HepG2 (cell line): ENCODE results near the gene B4GALT5. TPM values are rescaled to one million over a fixed set of nuclear protein-coding genes. Genes with fewer than 3 reads are reported as not detected.

Source experiments
- E2F5 ChIP-seq: sonication (generic); formaldehyde crosslinking; conservative IDR thresholded peaks from 2 replicates; pipeline ENCODE4 v1.4.0; 2020; ENCODE audit warnings: missing genetic modification reagents
- FOSL2 ChIP-seq: sonication (generic); formaldehyde crosslinking; IDR thresholded peaks from 2 replicates; pipeline ENCODE4 v1.4.0; 2020; ENCODE audit warnings: missing genetic modification reagents
- MTA1 ChIP-seq: sonication (generic); formaldehyde crosslinking; IDR thresholded peaks from 2 replicates; pipeline ENCODE4 v1.4.0; 2020; ENCODE audit warnings: missing genetic modification reagents, mild to moderate bottlenecking, borderline replicate concordance
- NAIF1 ChIP-seq: sonication (generic); formaldehyde crosslinking; IDR thresholded peaks from 2 replicates; pipeline ENCODE4 v1.5.0; 2020; ENCODE audit warnings: mild to moderate bottlenecking, missing genetic modification reagents, borderline replicate concordance
- NONO ChIP-seq, 2 experiments: fragments of 450-650 bp in 1 of 2; sonication (generic) in 1 of 2; formaldehyde crosslinking in 1 of 2; IDR thresholded peaks in 1 of 2; conservative IDR thresholded peaks in 1 of 2; 2 replicates each; pipeline versions ENCODE4 v1.6.1 to v1.8.0; 2017 to 2022; ENCODE audit warnings: mild to moderate bottlenecking in 1 of 2, missing genetic modification reagents in 1 of 2, moderate library complexity in 1 of 2
- POGK ChIP-seq: sonication (generic); formaldehyde crosslinking; conservative IDR thresholded peaks from 2 replicates; pipeline ENCODE4 v1.8.0; 2022; ENCODE audit warnings: mild to moderate bottlenecking, moderate library complexity, missing genetic modification reagents
- SOX6 ChIP-seq, 2 experiments: fragments of 450-650 bp in 1 of 2; sonication (generic) in 1 of 2; formaldehyde crosslinking in 1 of 2; IDR thresholded peaks; 2 replicates each; pipeline versions ENCODE4 v1.4.0 to v1.6.1; 2017 to 2020; ENCODE audit warnings: antibody characterized with exemption in 1 of 2, mild to moderate bottlenecking in 1 of 2, missing genetic modification reagents in 1 of 2
- SUZ12 ChIP-seq: fragments of 150-350 bp; IDR thresholded peaks from 2 replicates; pipeline ENCODE4 v1.6.1; 2014; ENCODE audit warnings: low read depth, low read length
- THAP11 ChIP-seq: IDR thresholded peaks from 2 replicates; pipeline ENCODE4 v1.6.1; 2016; ENCODE audit warnings: missing biosample characterization, missing genetic modification reagents
- ZBTB7A ChIP-seq: sonication (generic); formaldehyde crosslinking; IDR thresholded peaks from 2 replicates; pipeline ENCODE4 v1.8.0; 2022; ENCODE audit warnings: mild to moderate bottlenecking, missing genetic modification reagents
- ZNF12 ChIP-seq: sonication (generic); formaldehyde crosslinking; IDR thresholded peaks from 2 replicates; pipeline ENCODE4 v1.5.0; 2020; ENCODE audit warnings: missing genetic modification reagents
- ZNF280D ChIP-seq: sonication (generic); formaldehyde crosslinking; IDR thresholded peaks from 2 replicates; pipeline ENCODE4 v1.5.1; 2020; ENCODE audit warnings: mild to moderate bottlenecking, missing genetic modification reagents
- ZNF296 ChIP-seq: sonication (generic); formaldehyde crosslinking; conservative IDR thresholded peaks from 2 replicates; pipeline ENCODE4 v1.5.0; 2020; ENCODE audit warnings: mild to moderate bottlenecking, missing genetic modification reagents
- ZNF563 ChIP-seq: sonication (generic); formaldehyde crosslinking; IDR thresholded peaks from 2 replicates; pipeline ENCODE4 v1.8.0; 2022; ENCODE audit warnings: mild to moderate bottlenecking, moderate library complexity, missing genetic modification reagents
- ZNF710 ChIP-seq: sonication (generic); formaldehyde crosslinking; IDR thresholded peaks from 2 replicates; pipeline ENCODE4 v1.5.0; 2020; ENCODE audit warnings: mild to moderate bottlenecking, missing genetic modification reagents, borderline replicate concordance
- ZNF770 ChIP-seq: sonication (generic); formaldehyde crosslinking; IDR thresholded peaks from 2 replicates; pipeline ENCODE4 v1.5.0; 2020; ENCODE audit warnings: mild to moderate bottlenecking, missing genetic modification reagents
- ZZZ3 ChIP-seq: sonication (generic); formaldehyde crosslinking; IDR thresholded peaks from 2 replicates; pipeline ENCODE4 v1.4.0; 2020; ENCODE audit warnings: missing genetic modification reagents, mild to moderate bottlenecking, borderline replicate concordance
- polyA plus RNA-seq, 8 experiments: library from polyadenylated mRNA; depleted of rRNA in 3 of 8; stranded (reverse) in 7 of 8; unstranded in 1 of 8; fragments of >200 nt; fragmentation: Illumina TruSeq in 4 of 8; extraction: Trizol in 4 of 8; gene quantifications; 2 replicates each; pipeline versions ENCODE4 v1.2.1 to v1.2.3, GENCODE V29; 2011 to 2016; ENCODE audit warnings: low read depth in 4 of 8, missing spikeins in 1 of 8, mixed read lengths in 1 of 8; ENCODE audit not compliant: insufficient read depth in 1 of 8
- total RNA-seq, 5 experiments: library from RNA; depleted of rRNA; stranded (reverse); fragments of >200 nt; fragmentation: Illumina TruSeq; extraction: Trizol; gene quantifications; 2 replicates each; pipeline ENCODE4 v1.2.3, GENCODE V29; 2016; ENCODE audit warnings: low read depth in 1 of 5

B4GALT5 gene
- total and polyA plus RNA-seq, 2 of the 13 experiments (the other 11 are each of a cell fraction or from before 2014, with no cell fraction given): 27.3 to 30.9 TPM

GRCh38 chr20:49700411-49701185 is 13.1 kb downstream of the B4GALT5 start (continued):
- TF ChIP-seq ZNF770 (CRISPR knock-in tag): peak; percentile 51; the same call in 1 of the 2 replicates
- no peak for TF ChIP-seq ZNF710 (CRISPR knock-in tag)
- TF ChIP-seq ZNF296 (CRISPR knock-in tag): no peak
- no peak for TF ChIP-seq POGK (CRISPR knock-in tag)
- TF ChIP-seq NONO (IDR thresholded peaks at IDR 0.05): no peak
- TF ChIP-seq NONO (CRISPR knock-in tag; conservative IDR thresholded peaks at IDR 0.05): no peak
- no peak for TF ChIP-seq ZZZ3
- 0 out of 2 replicates have a peak, but pooled peaks have one; percentile 18 for TF ChIP-seq THAP11 (CRISPR knock-in tag)
- no peak for TF ChIP-seq ZNF563
- TF ChIP-seq SUZ12: no peak
- TF ChIP-seq FOSL2 (CRISPR knock-in tag): peak; percentile 97
- TF ChIP-seq NAIF1 (CRISPR knock-in tag): no peak
- TF ChIP-seq ZNF12 (CRISPR knock-in tag): no peak
- no peak for TF ChIP-seq ZNF280D (CRISPR knock-in tag)
- TF ChIP-seq E2F5: no peak
- no peak for TF ChIP-seq ZBTB7A (CRISPR knock-in tag)
- TF ChIP-seq SOX6 (IDR thresholded peaks at IDR 0.05): no peak
- peak; percentile 89 for TF ChIP-seq SOX6 (CRISPR knock-in tag; IDR thresholded peaks at IDR 0.05)
- TF ChIP-seq MTA1 (CRISPR knock-in tag): no peak
